ENCODE results near the gene KDM2A.

DNA sequence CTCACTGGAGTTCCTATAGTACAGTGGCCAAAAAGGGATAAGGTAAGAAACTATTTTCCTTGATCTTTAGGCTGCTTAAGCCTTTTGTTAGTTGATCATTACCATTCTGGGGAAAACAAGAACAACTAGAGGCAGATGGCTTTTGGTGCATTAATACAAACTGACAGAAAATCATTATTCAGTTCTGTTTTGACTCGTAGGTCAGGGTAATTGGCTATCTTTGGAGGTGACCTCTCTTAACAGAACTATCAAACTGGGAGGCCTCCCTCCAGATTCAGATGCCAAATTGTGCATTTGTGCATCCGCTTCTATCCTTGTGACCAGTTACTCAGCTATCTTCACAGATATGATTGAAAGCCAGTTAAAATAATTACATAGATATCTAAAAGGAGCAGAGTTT is 124.0 kb downstream of the KDM2A start:
- TF ChIP-seq TAF1 (IDR thresholded peaks at IDR 0.05; ENCODE audit: borderline replicate concordance, low read depth, low read length) (no peak), POLR2AphosphoS5 (IDR thresholded peaks at IDR 0.05; ENCODE audit: low read depth, low read length) (no peak), POLR2A (IDR thresholded peaks at IDR 0.05; ENCODE audit: low read depth, low read length) (no peak)
